Omental fat pad (tissue), 4 donors: ENCODE measurements around the gene C13orf46. TPM values are rescaled to one million over a fixed set of nuclear protein-coding genes. Genes with fewer than 3 reads are reported as not detected.
"Not testable (repeated sequence)": the region's sequence is repeated elsewhere in the genome, so short reads cannot be mapped to it uniquely, and the experiment has no call there.

Source experiments
- ATAC-seq: fragments of 150-250 bp; one replicate; pipeline ENCODE4 v1.9.1; 2016; ENCODE audit warnings: mild to moderate bottlenecking, moderate library complexity; ENCODE audit not compliant: low FRiP score
- DNase-seq: peaks from one replicate; pipeline ENCODE4 v3.0.0-alpha.2; 2019; ENCODE audit warnings: low spot score
- CTCF ChIP-seq, 3 donors: fragments of 450-650 bp; IDR thresholded peaks; one replicate each; pipeline ENCODE4 v1.5.1; 2016 to 2017; ENCODE audit warnings: antibody characterized with exemption in 3 of 3, mild to moderate bottlenecking in 3 of 3, moderate library complexity in 2 of 3
- total RNA-seq, 4 donors: library from RNA; depleted of rRNA; stranded (reverse); fragments of >200 nt; gene quantifications; one replicate each; pipeline ENCODE4 v1.1.0, GENCODE V29; 2016

The C13orf46 gene
- total RNA-seq, 4 donors from 2014 or later = 0.13 to 6.9 (median 1.6) TPM

- no peak for ATAC-seq
- TF ChIP-seq CTCF (IDR thresholded peaks at IDR 0.05) = no peak
- no peak for DNase-seq
Observed at GRCh38 chr13:113991676-113992179, 17.9 kb upstream of the C13orf46 start.

DNA sequence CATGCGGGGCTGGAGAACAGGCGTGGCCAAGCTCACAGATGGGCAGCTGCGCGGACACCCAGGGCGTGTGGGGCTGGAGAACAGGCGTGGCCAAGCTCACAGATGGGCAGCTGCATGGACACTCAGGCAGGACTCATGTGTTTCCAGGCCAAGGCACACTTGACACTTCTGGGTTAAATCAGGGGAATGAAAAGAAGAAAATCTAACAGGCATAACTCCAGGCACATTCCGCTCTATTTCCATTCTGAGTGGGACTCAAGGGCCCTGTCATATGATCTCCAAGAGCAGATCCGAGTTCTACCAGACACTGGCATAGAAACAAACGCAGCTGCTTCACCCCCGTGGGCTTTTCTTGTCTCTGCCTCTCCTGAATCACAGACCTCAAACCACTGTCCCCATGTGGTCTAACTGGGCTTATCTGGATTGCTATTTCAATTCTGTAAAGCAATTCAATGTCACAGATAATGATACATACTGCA lies 17.4 kb upstream of the C13orf46 start:
- TF ChIP-seq CTCF (IDR thresholded peaks at IDR 0.05) = no peak
- ATAC-seq (no peak), DNase-seq (no peak)

- no peak for DNase-seq
- no peak for TF ChIP-seq CTCF (IDR thresholded peaks at IDR 0.05)
- ATAC-seq = no peak
Observed at GRCh38 chr13:113990321-113990837, 16.5 kb upstream of the C13orf46 start.

DNA sequence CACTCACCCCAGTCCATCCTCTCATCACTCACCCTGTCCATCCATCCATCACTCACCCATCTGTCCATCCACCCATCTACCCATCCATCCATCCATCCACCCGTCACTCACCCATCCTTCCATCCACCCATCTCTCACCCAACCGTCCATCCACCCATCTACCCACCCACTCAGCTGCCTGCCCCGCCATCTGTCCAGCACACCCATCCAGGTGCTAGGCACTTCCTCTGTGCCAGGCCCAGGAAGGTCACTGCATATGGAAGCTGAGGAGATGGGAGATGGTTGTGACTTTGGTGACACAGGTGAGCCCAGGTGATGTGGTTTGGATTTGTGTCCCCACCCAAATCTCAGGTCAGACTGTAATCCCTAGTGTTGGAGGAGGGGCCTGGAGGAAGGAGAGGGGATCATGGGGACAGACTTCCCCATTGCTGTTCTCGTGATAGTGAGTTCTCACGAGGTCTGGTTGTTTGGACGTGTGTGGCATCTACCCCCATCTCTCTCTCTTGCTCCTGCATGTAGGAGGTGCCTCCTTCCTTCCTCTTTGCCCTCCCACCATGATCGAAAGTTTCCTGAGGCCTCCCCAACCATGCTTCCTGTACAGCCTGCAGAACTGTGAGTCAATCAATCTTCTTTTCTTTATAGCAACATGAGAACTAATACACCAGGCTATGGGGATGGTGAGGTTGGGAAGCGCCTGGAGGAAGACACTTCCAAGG lies 15.9 kb upstream of the C13orf46 start:
- DNase-seq = no peak
- ATAC-seq = no peak
- TF ChIP-seq CTCF (IDR thresholded peaks at IDR 0.05) = no peak

- ATAC-seq, DNase-seq: not testable (repeated sequence)
Observed at GRCh38 chr13:113988859-113989258, 15.0 kb upstream of the C13orf46 start.

DNA sequence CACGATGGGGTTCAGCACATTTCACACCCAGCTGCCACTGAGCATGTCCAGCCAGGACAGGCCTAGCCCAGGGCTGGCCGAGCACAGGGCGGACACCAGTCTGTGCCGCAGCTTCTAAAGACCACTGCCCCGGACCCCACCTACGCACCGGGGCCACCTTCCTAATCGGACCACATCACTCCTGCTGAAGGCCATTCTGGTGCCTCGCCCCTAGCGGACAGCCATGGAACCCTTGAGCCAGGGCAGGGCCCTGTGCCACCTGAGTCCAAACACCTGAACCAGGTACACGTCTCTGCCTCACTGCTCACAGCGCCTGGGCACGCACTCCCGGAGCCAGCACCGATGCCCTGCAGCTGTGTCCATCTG lies 8.4 kb upstream of the C13orf46 start:
- DNase-seq = no peak

More for the DNA sequence above, 8.4 kb upstream of the C13orf46 start:
- no peak for TF ChIP-seq CTCF (IDR thresholded peaks at IDR 0.05)
- no peak for ATAC-seq
